ENCODE results near the gene PCLAF.

- no peak for TF ChIP-seq CTCF (IDR thresholded peaks at IDR 0.05; ENCODE audit: low read depth, low read length, poor library complexity, severe bottlenecking)
- no peak for TF ChIP-seq EZH2phosphoT487 (IDR thresholded peaks at IDR 0.05; ENCODE audit: borderline replicate concordance, low read length)
Observed at GRCh38 chr15:64340355-64340754, 40.9 kb downstream of the PCLAF start.
